NCI-H1417 (cell line): Measurements from ENCODE around the gene GPR62.
"Not testable (repeated sequence)": the region's sequence is repeated elsewhere in the genome, so short reads cannot be mapped to it uniquely, and the experiment has no call there.

Experiments used
- DNase-seq, 3 experiments: peaks; one replicate each; lab custom pipeline; 2025; lab: John Stamatoyannopoulos, UW

The GPR62 gene

DNA sequence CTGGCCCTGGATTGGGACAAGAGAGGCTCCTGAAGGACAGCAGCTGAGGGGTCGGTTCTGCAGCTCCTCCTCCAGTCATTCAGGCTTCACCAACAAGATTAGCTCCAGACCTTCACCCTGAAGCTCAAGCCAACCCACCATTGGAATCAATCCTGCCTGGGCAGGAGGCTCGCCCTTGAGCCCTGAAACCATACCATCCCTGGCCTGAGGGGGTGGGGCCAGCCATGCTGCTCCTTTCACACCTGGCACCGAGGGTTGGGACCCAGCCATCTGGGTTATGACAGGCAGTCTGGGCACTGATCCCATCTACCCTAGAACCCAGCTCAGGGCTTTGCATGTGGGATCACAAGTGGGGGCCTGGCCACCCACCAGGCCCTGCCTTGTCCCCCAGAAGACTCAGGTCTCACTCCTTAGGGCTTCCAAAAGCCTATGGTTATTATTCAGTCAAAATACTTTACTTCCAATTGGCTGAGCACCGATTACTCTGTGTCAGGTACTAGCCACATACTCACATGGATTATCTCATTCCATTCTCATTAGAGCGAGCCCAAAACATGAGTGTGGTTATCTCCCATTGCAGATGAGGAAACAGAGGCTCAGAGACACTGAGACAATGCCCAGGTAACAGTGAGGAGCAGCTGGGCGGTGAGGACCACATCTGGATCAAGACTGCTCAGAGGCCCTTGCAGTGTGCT, 15.6 kb downstream of the GPR62 start:
- DNase-seq: peak in 1 of 3 experiments; percentile 3

DNA sequence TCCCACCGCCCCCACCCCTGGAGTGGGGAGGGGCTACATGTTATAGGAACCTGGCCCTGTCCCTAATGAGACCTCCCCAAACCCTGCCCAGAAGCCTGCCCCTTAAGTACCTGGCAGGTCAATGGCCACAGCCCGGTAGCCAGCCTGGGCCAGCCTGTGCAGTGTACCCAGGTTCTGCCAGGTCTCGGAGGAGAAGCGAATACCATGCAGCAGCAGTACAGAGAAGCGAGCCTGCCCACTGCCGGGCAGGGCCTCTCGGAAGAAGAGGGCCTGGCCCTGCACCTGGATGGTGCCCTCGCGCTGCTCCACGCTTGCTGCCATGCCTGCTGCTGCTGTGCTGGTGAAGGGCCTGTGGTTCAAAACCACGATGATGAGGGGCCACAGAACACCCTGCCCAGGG, 16.2 kb downstream of the GPR62 start:
- DNase-seq: no peak

DNA sequence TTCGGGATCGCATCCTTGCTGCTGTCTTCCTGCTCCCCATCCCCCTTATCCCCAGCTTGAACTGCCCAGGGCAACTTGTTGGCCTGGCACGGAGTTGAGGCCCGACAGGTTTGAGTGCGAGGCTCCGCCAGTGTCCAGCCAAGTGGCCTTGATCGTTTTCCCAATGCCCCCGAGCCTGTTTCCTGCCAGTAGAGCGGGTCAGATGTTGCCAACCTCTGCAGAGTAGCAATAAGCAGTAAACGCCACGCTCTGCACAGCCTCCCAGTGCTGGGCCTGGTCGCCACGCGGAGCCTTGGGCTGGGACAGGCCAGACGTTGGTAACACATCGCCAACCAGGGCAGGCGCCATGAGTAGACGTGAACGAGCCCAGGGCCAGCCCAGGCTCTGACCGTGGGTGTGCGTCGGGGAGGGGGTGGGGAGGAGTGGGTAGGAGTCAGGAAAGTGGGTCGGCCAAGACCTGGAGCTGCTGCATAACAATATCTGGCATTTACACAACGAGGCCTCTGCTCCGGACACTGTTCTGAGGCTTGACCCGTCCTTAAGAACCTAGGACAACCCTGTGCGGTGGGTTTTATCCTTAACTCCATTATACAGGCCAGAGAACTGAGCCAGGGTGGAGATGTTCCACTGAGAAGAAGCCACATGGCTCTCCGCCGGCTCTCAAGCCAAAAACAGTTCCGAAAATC, 19.2 kb downstream of the GPR62 start:
- peak in 1 of 3 experiments; percentile 56 for DNase-seq

DNA sequence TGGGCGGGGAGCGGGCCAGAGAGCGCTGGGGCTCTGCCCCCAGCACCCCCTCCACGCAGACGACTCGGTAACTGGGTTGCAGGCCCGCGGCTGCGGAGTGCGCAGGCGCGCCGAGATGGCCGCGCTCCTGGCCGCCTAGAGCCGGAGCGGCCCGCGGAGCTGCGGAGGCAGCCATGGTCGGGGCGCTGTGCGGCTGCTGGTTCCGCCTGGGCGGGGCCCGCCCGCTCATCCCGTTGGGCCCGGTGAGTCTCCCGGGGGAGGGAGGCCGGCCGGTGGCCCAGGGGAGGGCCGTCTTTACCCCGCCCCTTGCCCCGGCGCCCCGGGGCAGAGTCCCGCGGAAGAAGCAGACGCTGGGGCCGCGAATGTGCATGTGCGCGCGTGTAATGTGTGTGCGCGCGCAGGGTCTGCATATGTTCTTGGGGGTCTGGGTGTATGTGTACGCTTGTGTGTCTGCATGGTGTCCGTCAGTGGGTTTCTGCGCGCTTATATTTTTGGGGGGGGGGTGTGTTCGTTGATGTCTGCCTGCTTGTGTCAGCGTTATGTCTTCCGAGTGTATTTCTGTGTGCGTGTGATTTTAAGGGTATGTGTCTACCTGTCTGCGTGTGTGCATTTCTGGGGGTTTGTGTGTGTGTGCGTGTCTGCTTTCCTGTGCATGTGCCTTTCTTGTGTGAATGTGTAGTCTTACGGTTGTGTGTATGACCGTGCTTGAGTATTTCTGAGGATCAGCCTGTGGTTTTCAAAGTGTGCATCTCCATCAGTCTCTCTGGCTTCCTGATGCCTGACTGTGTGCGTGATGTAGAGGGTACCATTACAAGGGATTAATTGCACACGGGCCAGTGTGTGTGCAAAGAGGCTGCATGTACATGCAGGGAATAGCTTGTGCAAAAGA, 20.0 kb downstream of the GPR62 start, which contains the start of gene ABHD14A:
Gene ABHD14A (plus strand): TSS at position 102 of the 889 bp plus-strand sequence. CDS start 72 bp downstream, at position 174.
- DNase-seq: peak; percentile 41 to 72 (median 70)

DNA sequence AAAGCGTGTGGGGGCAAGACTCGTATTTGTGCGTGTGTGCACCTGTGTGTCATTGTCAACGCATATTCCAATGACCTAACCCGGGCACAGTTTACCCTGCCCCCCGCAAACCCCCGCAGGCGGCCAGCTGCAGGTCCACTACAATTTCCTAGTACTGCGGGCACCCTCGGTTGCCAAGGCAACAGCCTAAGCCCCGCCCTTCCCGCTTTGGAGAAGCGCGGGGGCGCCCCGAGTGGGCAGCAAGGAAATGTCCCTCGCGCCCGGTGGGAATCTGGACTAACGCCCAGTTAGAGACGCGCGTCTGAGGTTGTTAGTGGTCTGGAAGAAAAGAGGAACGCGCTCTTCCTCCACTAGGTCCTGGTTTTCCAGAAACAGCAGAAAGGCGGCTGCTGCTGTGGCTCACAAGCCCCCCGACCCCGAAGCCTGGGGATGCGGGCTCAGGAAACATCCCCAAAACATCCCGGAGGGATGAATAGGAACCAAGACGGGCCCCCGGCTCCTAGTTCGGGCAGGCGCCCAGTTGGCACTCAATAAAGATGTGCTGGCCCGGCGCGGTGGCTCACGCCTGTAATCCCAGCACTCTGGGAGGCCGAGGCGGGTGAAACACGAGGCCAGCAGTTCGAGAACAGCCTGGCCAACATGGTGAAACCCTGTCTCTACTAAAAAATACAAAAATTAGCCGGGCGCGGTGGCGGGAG, 20.8 kb downstream of the GPR62 start:
- peak in 2 of 3 experiments; percentile 51 to 78 for DNase-seq

DNA sequence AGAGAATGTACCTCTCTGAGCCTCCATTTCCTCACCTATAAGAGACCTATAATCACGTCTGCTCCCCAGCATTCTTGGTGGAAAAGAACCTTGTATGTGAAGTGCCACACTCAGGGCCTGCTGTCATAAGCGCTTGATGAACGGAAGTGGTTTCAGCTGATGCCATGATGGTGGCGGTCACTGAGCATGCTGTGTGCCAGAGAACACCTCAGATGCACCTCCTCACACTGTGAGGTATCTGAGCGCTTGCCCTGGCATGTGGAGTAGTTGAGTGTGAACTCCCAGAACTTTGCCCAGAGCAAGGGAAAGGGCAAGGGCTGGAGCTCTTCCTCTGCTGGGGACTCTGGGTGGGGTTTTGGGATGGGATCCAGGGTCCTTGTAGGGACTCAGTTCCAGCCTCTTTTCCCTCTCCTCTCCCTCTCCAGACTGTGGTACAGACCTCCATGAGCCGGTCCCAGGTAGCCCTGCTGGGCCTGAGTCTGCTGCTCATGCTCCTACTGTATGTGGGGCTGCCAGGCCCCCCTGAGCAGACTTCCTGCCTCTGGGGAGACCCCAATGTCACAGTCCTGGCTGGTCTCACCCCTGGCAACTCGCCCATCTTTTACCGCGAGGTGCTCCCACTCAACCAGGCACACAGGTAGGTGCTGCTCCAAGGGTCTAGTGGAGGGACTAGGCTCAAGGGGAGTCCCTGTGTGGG, 22.4 kb downstream of the GPR62 start:
- DNase-seq: no peak

DNA sequence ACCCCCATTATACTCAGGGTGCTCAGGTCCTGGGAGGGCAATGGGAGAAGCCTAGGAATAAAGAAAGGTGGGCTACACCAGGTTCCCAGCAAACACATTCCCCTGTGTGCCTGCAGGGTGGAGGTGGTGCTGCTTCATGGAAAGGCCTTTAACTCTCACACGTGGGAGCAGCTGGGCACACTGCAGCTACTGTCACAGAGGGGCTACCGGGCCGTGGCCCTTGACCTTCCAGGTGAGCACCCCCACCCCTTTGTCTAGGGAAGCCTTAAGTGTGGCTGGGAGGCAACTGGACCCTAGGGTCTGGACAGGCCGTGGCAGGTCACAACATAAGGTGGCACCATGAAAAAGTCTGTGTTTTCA, 22.9 kb downstream of the GPR62 start:
- no peak for DNase-seq

DNA sequence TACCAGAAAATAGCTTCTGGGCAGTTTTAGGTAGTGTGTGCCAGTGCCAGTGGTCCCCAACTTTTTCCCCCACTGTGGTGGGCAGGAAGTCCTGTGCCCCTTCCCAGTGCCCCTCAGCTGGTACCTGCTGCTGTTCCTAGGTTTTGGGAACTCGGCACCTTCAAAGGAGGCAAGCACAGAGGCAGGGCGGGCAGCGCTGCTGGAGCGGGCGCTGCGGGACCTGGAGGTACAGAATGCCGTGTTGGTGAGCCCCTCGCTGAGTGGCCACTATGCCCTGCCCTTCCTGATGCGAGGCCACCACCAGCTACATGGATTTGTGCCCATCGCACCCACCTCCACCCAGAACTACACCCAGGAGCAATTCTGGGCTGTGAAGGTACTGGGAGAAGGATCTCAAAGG, 25.1 kb downstream of the GPR62 start:
- no peak for DNase-seq

DNA sequence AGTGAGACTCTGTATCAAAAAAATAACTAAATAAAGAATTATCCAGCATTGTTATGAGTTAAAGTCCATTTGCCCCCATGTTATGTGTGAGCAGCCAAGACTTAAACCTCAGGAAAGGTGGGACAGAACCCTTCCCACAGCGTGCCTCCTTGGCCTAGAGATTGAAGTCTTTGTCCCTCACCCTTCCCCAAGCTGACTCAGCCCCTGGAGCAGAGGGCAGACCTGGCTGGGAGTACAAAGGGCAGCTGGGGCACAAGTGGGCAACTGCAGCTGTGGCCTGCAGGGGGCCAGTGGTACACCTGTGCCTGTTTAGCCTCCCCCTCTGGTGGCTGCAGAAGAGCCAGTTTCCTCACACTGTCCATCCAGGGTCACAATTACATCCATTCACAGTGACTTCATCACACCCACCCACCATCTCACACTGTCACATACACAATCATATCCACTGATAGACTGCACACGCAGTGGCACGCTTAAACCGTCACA, 27.2 kb downstream of the GPR62 start:
- DNase-seq: peak in 2 of 3 experiments; percentile 59 to 79

DNA sequence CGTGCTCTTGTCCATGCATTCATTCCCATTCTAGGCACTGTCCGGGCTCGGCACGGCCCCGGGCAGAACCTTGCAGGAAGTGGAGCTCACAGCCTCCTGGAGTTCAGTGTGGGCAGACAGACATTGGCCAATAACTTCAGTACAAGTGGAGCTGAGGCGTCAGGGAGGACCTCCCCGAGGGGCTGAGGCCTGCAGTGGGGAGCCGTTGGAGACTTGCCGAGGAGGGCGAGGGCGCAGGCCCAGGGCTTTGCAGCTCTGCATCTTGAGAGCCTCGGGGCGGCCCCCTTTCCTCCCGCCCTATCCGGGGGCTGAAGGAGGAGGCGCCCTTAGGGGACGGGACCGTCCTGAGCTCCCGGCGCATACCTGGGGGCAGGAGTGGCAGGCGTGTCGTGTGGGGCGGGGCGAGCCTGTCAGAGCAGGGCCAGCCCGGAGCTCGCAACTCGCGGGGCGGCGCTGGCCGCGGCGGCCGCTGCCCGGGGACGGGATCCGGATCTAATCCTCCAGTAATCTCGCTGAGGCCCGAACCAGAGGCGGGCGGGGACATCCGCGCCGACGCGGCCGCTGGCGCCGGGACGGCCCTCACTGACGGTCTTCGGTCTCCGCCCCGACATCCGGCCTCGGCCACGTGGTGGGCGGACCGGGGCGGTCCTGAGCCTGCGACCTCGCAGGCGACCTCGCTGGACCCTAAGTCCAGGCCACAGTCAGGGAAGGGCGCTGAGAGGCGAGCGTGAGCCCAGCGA, 27.8 kb downstream of the GPR62 start, which contains the start of gene ACY1:
Gene ACY1 (plus strand): TSS at position 698 of the 740 bp plus-strand sequence. CDS start 530 bp downstream, outside the sequence.
- peak; percentile 23 to 66 (median 62) for DNase-seq

DNA sequence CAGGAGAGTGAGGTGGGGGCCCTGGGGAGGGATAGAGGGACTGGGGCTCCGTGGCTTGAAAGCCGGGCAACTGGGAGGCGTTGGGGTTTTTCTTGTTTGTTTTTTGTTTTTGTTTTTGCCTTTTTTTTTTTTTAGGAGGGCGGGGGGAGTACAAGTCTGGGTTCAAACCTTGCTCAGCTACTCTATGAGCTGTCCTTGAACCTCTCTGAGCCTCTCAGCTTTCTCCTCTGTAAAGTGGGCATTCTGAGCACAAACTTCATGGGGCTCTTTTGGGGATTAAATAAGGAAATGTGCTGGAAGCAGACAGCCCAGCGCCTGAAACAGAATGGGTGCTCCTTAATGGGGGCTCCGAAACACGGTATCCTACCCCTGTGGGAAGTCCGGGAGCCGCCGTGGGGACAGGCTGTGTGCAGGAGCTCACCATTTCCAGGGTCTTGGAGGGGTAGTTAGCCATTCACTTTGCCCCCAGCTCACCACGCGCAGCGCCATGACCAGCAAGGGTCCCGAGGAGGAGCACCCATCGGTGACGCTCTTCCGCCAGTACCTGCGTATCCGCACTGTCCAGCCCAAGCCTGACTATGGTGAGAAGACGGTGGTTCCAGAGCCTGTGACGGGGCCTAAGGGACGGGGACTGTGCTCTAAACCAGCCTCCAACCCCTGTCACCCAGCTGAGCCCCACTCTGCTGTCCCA, 28.5 kb downstream of the GPR62 start:
- DNase-seq: no peak

DNA sequence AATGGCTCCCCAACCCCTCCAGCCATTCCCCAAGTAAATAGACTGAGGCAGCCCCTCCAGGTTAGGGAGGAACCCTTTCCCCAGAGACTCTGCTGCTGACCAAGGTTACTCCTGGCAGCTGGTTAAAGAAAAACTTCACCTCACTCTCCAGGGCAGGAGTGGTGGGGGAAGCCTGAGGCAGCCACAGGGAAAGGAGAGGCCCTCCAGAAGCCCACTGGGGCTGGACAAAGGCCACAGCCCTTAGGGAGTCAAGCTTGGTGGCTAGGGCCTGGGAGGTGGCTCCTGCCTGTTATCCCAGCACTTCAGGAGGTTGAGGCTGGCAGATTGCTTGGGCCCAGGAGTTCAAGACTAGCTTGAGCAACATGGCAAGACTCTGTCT, 29.1 kb downstream of the GPR62 start:
- no peak for DNase-seq

DNA sequence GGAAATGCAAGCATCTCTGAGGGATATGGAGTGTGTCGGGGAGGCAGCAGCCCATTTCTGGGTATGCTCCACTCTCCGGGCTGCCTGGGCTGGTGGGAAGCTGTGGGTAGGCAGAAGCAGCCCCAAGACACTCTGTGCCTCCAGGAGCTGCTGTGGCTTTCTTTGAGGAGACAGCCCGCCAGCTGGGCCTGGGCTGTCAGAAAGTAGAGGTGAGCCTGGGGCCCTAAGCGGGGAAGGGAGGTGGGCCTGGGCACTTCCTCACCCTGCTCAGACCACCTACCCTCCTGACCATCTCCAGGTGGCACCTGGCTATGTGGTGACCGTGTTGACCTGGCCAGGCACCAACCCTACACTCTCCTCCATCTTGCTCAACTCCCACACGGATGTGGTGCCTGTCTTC, 29.9 kb downstream of the GPR62 start:
- no peak for DNase-seq

DNA sequence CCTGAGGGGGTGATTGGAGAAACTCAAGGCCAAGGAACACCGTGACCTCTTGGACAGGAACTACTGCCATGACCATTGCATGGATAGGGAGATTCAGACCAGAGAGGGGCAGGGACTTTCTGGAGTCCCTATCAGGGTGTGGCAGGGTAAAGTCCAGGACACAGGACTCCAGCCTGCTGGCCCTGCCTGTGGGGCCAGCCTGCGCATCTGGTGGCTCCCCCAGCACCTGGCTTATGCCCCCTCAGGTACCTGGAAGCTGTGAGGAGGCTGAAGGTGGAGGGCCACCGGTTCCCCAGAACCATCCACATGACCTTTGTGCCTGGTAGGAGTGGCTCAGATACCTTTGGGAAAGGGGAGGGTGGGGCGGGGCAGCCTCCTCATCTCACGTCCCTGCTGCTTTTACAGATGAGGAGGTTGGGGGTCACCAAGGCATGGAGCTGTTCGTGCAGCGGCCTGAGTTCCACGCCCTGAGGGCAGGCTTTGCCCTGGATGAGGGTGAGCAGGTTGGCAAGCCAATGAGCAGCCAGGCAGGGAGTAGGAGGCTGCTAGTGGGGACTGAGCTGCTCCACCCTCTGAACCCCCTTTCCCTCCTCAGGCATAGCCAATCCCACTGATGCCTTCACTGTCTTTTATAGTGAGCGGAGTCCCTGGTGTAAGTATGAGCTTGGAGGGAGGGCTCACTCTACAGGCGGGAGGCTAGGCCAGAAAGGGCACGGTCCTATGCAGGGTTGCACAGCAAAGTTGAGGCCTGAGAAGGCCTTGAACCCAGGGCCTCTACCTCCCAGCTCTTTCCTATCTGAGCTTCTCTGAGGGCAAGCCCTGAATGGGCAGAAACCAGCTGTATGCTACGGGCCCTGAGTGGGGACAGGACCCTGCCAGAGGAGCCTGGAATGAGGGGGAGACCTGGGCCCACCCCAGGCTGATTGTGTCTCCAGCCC, 31.1 kb downstream of the GPR62 start:
- DNase-seq: no peak

DNA sequence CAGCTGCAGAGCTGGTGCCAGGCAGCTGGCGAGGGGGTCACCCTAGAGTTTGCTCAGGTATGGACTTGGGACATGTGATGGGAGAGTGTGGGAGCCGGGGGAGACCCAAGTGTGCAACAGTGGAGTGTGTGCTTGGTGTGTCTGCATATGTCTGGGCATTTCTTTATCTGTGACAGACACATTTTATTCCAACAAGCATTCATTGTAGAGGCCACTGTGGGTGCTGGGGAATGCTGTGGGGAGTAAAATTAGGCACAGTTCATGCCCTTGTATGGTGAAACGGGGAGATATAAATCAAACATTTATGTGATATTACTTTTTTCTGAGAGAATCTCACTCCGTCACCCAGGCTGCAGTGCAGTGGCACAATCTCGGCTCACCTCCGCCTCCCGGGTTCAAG, 32.4 kb downstream of the GPR62 start:
- no peak for DNase-seq

DNA sequence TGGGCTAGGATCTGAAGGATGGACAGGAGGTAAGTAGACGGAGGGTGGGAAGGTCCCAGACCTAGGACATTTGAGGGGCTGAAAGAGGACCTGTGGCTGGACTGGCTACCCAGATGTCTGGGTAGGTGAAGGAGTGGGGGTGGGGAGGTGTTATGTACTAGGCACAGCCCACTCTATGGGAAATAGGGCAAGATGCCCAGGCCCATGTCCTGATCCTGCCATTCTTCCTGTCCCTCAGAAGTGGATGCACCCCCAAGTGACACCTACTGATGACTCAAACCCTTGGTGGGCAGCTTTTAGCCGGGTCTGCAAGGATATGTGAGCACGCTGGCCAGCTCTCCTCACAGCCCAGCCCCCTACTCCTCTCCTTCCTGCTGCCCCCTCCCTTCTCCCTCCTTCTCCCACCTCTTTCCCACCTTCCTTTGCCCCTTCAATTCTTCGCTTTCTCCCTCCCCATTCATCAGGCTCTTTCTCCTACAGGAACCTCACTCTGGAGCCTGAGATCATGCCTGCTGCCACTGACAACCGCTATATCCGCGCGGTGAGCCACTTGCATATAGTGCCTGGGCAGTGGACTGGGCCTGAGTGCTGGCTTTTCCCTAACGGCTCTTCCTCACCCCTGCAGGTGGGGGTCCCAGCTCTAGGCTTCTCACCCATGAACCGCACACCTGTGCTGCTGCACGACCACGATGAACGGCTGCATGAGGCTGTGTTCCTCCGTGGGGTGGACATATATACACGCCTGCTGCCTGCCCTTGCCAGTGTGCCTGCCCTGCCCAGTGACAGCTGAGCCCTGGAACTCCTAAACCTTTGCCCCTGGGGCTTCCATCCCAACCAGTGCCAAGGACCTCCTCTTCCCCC, 33.3 kb downstream of the GPR62 start:
- no peak for DNase-seq

DNA sequence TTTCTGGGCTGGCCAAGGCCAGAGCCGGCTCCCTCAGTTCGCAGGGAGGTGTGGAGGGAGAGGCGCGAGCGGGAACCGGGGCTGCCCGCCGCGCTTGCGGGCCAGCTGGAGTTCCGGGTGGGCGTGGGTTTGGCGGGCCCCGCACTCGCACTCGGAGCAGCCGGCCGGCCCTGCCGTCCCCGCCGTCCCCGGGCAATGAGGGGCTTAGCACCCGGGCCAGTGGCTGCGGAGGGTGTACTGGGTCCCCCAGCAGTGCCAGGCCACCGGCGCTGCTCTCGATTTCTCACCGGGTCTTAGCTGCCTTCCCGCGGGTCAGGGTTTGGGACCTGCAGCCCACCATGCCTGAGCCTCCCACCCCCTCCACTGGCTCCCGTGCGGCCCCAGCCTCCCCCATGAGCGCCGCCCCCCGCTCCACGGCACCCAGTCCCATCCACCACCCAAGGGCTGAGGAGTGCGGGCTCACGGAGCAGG, 35.4 kb downstream of the GPR62 start:
- not testable (repeated sequence) for DNase-seq
